Skeletal muscle satellite cell (primary cell): ENCODE measurements around the gene BGLAP.
A peak's percentile ranks its signal among the peaks of the same experiment; 100 is the strongest.

Experiments
- H3K27me3 ChIP-seq: 2 replicates; pipeline ENCODE4 v1.7.0; 2013; ENCODE audit warnings: low read length; ENCODE audit not compliant: control insufficient read depth, insufficient read depth
- H3K36me3 ChIP-seq: 2 replicates; pipeline ENCODE4 v1.7.0; 2013; ENCODE audit warnings: mild to moderate bottlenecking, control low read depth, low read length; ENCODE audit not compliant: insufficient read depth
- H3K4me1 ChIP-seq: 2 replicates; pipeline ENCODE4 v1.7.0; 2013; ENCODE audit warnings: low read length; ENCODE audit not compliant: control insufficient read depth, insufficient read depth
- H3K4me2 ChIP-seq: 2 replicates; pipeline ENCODE4 v1.7.0; 2013; ENCODE audit warnings: mild to moderate bottlenecking, low read length
- H3K4me3 ChIP-seq: 2 replicates; pipeline ENCODE4 v1.7.0; 2013; ENCODE audit warnings: low read length
- H3K9ac ChIP-seq: 2 replicates; pipeline ENCODE4 v1.7.0; 2013; ENCODE audit warnings: mild to moderate bottlenecking, low read depth, low read length, moderate library complexity
- H3K9me3 ChIP-seq: replicated peaks from 2 replicates; pipeline ENCODE4 v1.7.0; 2013; ENCODE audit warnings: mild to moderate bottlenecking, control low read depth, low read length

The BGLAP gene

GRCh38 chr1:156246241-156246780 is 4.3 kb downstream of the BGLAP start:
- Histone ChIP-seq H3K4me3 (no peak overlapping the region), H3K9ac (no peak overlapping the region), H3K27me3 (peaks cover 18% of the 10 kb centered on the region), H3K9me3 (no peaks in the 10 kb centered on the region), H3K36me3 (peaks cover 26% of the 10 kb centered on the region), H3K4me1 (peaks cover 20% of the 10 kb centered on the region), H3K4me2 (peak overlapping the region; percentile 72)

- Histone ChIP-seq H3K4me2 (no peak overlapping the region), H3K4me3 (no peak overlapping the region), H3K27me3 (peaks cover 18% of the 10 kb centered on the region), H3K9ac (no peak overlapping the region), H3K4me1 (peaks cover 14% of the 10 kb centered on the region), H3K36me3 (peaks cover 32% of the 10 kb centered on the region), H3K9me3 (no peaks in the 10 kb centered on the region)
Observed at GRCh38 chr1:156246781-156247459, 4.9 kb downstream of the BGLAP start.

GRCh38 chr1:156247460-156248322 is 5.7 kb downstream of the BGLAP start, which contains the start of gene PAQR6:
Gene PAQR6 (minus strand): TSS chr1:156248056. CDS start chr1:156246731, 1,325 bp downstream.
- H3K4me2 ChIP-seq, result no peak within 1 kb of the TSS
- H3K4me3 ChIP-seq, result no peak within 1 kb of the TSS
- peaks cover 40% of the 10 kb centered on the region for H3K36me3 ChIP-seq
- H3K27me3 ChIP-seq, result peaks cover 18% of the 10 kb centered on the region
- H3K4me1 ChIP-seq, result peaks cover 10% of the 10 kb centered on the region
- H3K9me3 ChIP-seq, result no peaks in the 10 kb centered on the region
- H3K9ac ChIP-seq, result no peak within 1 kb of the TSS

- H3K4me1 ChIP-seq, result peaks cover 10% of the 10 kb centered on the region
Observed at GRCh38 chr1:156248323-156248683, 6.3 kb downstream of the BGLAP start.

GRCh38 chr1:156249593-156249992 is 7.6 kb downstream of the BGLAP start:
- Histone ChIP-seq H3K4me2 (no peak overlapping the region), H3K9ac (no peak overlapping the region), H3K27me3 (peaks cover 18% of the 10 kb centered on the region), H3K4me1 (peaks cover 10% of the 10 kb centered on the region), H3K36me3 (peaks cover 56% of the 10 kb centered on the region), H3K9me3 (no peaks in the 10 kb centered on the region), H3K4me3 (no peak overlapping the region)

More at GRCh38 chr1:156248323-156248683, 6.3 kb downstream of the BGLAP start:
- peaks cover 46% of the 10 kb centered on the region for H3K36me3 ChIP-seq
- H3K9me3 ChIP-seq, result no peaks in the 10 kb centered on the region
- H3K27me3 ChIP-seq, result peaks cover 18% of the 10 kb centered on the region
- H3K4me2 ChIP-seq, result no peak overlapping the region
- H3K4me3 ChIP-seq, result no peak overlapping the region
- no peak overlapping the region for H3K9ac ChIP-seq

GRCh38 chr1:156251527-156251926 is 9.5 kb downstream of the BGLAP start:
- Histone ChIP-seq H3K36me3 (peaks cover 65% of the 10 kb centered on the region), H3K4me2 (no peak overlapping the region), H3K27me3 (peaks cover 3% of the 10 kb centered on the region), H3K9me3 (no peaks in the 10 kb centered on the region), H3K9ac (no peak overlapping the region), H3K4me3 (no peak overlapping the region), H3K4me1 (peaks cover 3% of the 10 kb centered on the region)

- H3K36me3 ChIP-seq, result peaks cover 83% of the 10 kb centered on the region
- no peak overlapping the region for H3K4me3 ChIP-seq
- H3K4me1 ChIP-seq, result no peaks in the 10 kb centered on the region
- no peak overlapping the region for H3K4me2 ChIP-seq
- no peaks in the 10 kb centered on the region for H3K27me3 ChIP-seq
- no peaks in the 10 kb centered on the region for H3K9me3 ChIP-seq
- no peak overlapping the region for H3K9ac ChIP-seq
Observed at GRCh38 chr1:156253634-156254033, 11.7 kb downstream of the BGLAP start.

- Histone ChIP-seq H3K9ac (no peak overlapping the region), H3K27me3 (no peaks in the 10 kb centered on the region), H3K4me3 (no peak overlapping the region), H3K4me2 (no peak overlapping the region), H3K9me3 (no peaks in the 10 kb centered on the region), H3K4me1 (peaks cover 4% of the 10 kb centered on the region), H3K36me3 (peaks cover 72% of the 10 kb centered on the region)
Observed at GRCh38 chr1:156257711-156258110, 15.7 kb downstream of the BGLAP start.

GRCh38 chr1:156258859-156259258 is 16.9 kb downstream of the BGLAP start:
- Histone ChIP-seq H3K9ac (no peak overlapping the region), H3K9me3 (no peaks in the 10 kb centered on the region), H3K36me3 (peaks cover 69% of the 10 kb centered on the region), H3K4me3 (no peak overlapping the region), H3K4me2 (no peak overlapping the region), H3K27me3 (no peaks in the 10 kb centered on the region), H3K4me1 (peaks cover 15% of the 10 kb centered on the region)

- Histone ChIP-seq H3K9me3 (no peaks in the 10 kb centered on the region), H3K9ac (no peak overlapping the region), H3K36me3 (peaks cover 69% of the 10 kb centered on the region), H3K4me3 (no peak overlapping the region), H3K27me3 (no peaks in the 10 kb centered on the region), H3K4me1 (peaks cover 15% of the 10 kb centered on the region), H3K4me2 (no peak overlapping the region)
Observed at GRCh38 chr1:156259805-156260204, 17.8 kb downstream of the BGLAP start.

GRCh38 chr1:156260896-156261295 is 18.9 kb downstream of the BGLAP start:
- Histone ChIP-seq H3K4me2 (no peak overlapping the region), H3K9me3 (no peaks in the 10 kb centered on the region), H3K9ac (no peak overlapping the region), H3K27me3 (no peaks in the 10 kb centered on the region), H3K4me1 (peaks cover 15% of the 10 kb centered on the region), H3K36me3 (peaks cover 75% of the 10 kb centered on the region), H3K4me3 (no peak overlapping the region)
